ENCODE results near the gene LCN2. TPM values are rescaled to one million over a fixed set of nuclear protein-coding genes. Genes with fewer than 3 reads are reported as not detected.
"Not testable (repeated sequence)": the region's sequence is repeated elsewhere in the genome, so short reads cannot be mapped to it uniquely, and the experiment has no call there.

LCN2 gene
- total and polyA plus RNA-seq, 12 donors: 0.33 to 48.2 (median 1.2) TPM; not detected in 3

GRCh38 chr9:128109050-128109709, 40.1 kb upstream of the LCN2 start:
- peak in 1 of 7 donors; percentile 17 for DNase-seq
- intact Hi-C loops (cut with DNase I): no loop called here
- H3K4me1 ChIP-seq (replicated peaks in 1 of 2): peaks cover 4 to 6% of the 10 kb centered on the region in 2 donors
- WGBS, 4 donors: 69 to 78% (median 70%) methylated on average over 18 to 20 of the region's 20 CpGs
- peak overlapping the region in 1 of 5 donors; percentile 50 for H3K27ac ChIP-seq
- TF ChIP-seq, protein P1, sequence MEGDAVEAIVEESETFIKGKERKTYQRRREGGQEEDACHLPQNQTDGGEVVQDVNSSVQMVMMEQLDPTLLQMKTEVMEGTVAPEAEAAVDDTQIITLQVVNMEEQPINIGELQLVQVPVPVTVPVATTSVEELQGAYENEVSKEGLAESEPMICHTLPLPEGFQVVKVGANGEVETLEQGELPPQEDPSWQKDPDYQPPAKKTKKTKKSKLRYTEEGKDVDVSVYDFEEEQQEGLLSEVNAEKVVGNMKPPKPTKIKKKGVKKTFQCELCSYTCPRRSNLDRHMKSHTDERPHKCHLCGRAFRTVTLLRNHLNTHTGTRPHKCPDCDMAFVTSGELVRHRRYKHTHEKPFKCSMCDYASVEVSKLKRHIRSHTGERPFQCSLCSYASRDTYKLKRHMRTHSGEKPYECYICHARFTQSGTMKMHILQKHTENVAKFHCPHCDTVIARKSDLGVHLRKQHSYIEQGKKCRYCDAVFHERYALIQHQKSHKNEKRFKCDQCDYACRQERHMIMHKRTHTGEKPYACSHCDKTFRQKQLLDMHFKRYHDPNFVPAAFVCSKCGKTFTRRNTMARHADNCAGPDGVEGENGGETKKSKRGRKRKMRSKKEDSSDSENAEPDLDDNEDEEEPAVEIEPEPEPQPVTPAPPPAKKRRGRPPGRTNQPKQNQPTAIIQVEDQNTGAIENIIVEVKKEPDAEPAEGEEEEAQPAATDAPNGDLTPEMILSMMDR (IDR thresholded peaks at IDR 0.05): no peak
- no peak for TF ChIP-seq POLR2A (IDR thresholded peaks at IDR 0.05)
- no peaks in the 10 kb centered on the region for H3K9me3 ChIP-seq (replicated peaks in 1 of 3)
- H3K36me3 ChIP-seq (replicated peaks in 1 of 2): peaks cover 0 to 45% of the 10 kb centered on the region in 2 donors
- H3K4me3 ChIP-seq: no peak overlapping the region
- H3K27me3 ChIP-seq: no peaks in the 10 kb centered on the region

DNA sequence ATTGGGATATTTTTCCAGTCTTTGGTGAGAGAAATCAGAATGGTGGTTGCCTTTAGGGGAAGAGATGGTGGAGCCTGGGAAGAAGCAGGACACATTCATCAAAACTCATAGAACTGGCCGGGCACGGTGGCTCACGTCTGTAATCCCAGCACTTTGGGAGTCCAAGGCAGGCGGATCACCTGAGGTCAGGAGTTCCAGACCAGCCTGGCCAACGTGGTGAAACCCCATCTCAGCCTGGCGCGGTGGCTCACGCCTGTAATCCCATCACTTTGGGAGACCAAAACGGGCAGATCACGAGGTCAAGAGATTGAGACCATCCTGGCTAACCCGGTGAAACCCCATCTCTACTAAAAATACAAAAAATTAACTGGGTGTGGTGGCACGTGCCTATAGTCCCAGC, 37.5 kb upstream of the LCN2 start:
- intact Hi-C loops (cut with DNase I): loop anchor here in 1 of 2 donors (5.0 kb wide), 1 partner anchor 69 kb away; no protein-coding TSS in a partner anchor
- not testable (repeated sequence) for H3K4me3 ChIP-seq; H3K9me3 ChIP-seq (replicated peaks in 1 of 3); H3K4me1 ChIP-seq (replicated peaks in 1 of 2); H3K27ac ChIP-seq; H3K27me3 ChIP-seq
- WGBS, 4 donors: 85 to 90% (median 86%) methylated on average over 12 of the region's 12 CpGs
- DNase-seq: peak in 2 of 7 donors; percentile 11 to 14
- H3K36me3 ChIP-seq (replicated peaks in 1 of 2): peaks cover 0 to 23% of the 10 kb centered on the region in 2 donors

- no peak overlapping the region for H3K4me3 ChIP-seq
- H3K9me3 ChIP-seq (replicated peaks in 1 of 3): no peaks in the 10 kb centered on the region
- no peak overlapping the region for H3K27ac ChIP-seq
- 89 to 95% (median 92%) methylated on average over 7 to 12 of the region's 12 CpGs for WGBS, 4 donors
- DNase-seq: peak in 1 of 7 donors; percentile 8
- no peak for TF ChIP-seq POLR2A (IDR thresholded peaks at IDR 0.05)
- TF ChIP-seq, protein P1 (IDR thresholded peaks at IDR 0.05): no peak
- intact Hi-C loops (cut with DNase I): loop anchor here in 1 of 2 donors (5.0 kb wide), 1 partner anchor 71 kb away; no protein-coding TSS in a partner anchor
- H3K36me3 ChIP-seq (replicated peaks in 1 of 2): peaks cover 0 to 3% of the 10 kb centered on the region in 2 donors
- no peaks in the 10 kb centered on the region for H3K4me1 ChIP-seq (replicated peaks in 1 of 2)
- H3K27me3 ChIP-seq: no peaks in the 10 kb centered on the region
These were observed 35.5 kb upstream of the LCN2 start for GRCh38 chr9:128113526-128114325.

GRCh38 chr9:128114326-128115186, 34.7 kb upstream of the LCN2 start:
- Histone ChIP-seq H3K4me3 (no peak overlapping the region), H3K27me3 (no peaks in the 10 kb centered on the region), H3K9me3 (replicated peaks in 1 of 3) (no peaks in the 10 kb centered on the region), H3K4me1 (replicated peaks in 1 of 2) (no peaks in the 10 kb centered on the region), H3K27ac (no peak overlapping the region), H3K36me3 (replicated peaks in 1 of 2) (no peaks in the 10 kb centered on the region)
- peak in 4 of 7 donors; percentile 13 to 50 (median 20) for DNase-seq
- TF ChIP-seq POLR2A (IDR thresholded peaks at IDR 0.05): no peak
- TF ChIP-seq, protein P1 (IDR thresholded peaks at IDR 0.05): no peak
- WGBS, 4 donors: 87 to 92% (median 89%) methylated on average over 15 to 29 of the region's 29 CpGs
- intact Hi-C loops (cut with DNase I): loop anchor here in 1 of 2 donors (5.0 kb wide), 1 partner anchor 72 kb away; no protein-coding TSS in a partner anchor

All from adrenal gland (tissue), 12 donors.